ENCODE results near the gene CAP2. TPM values are rescaled to one million over a fixed set of nuclear protein-coding genes. Genes with fewer than 3 reads are reported as not detected.

Gene CAP2
- total and polyA plus RNA-seq, 2 experiments from 2014 or later = 6.7 to 9.1 TPM

DNA sequence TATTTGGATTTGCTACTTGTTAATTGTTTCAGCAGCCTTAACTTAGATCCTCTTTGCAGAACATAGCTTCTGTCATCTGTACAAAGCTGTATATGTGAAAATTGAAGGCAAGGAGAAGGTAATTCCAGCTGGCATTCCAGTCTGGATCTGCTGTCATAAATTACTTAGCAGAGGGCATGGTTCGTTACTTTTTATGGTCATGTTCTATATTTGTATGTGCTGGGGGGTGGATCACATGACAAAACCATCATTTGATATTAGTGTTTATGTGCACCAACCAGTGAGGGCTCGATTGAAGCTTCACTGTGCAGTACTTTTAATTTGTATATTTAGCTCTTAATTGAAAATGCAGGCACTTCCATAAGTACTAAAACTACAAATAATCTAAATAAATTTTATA is 80.2 kb downstream of the CAP2 start:
- H3K4me2 ChIP-seq = no peak overlapping the region
- no peaks in the 10 kb centered on the region for H3K4me1 ChIP-seq (ENCODE audit: insufficient read depth)
- no peak overlapping the region for H3K27ac Mint-ChIP-seq
- H3K4me3 Mint-ChIP-seq = no peak overlapping the region
- H3K4me1 Mint-ChIP-seq = no peaks in the 10 kb centered on the region
- no peak for ATAC-seq
- no peaks in the 10 kb centered on the region for H3K27me3 Mint-ChIP-seq (ENCODE audit: insufficient read depth, low read depth, poor library complexity)
- no peak overlapping the region for H3K4me3 ChIP-seq
- H3K27ac ChIP-seq (ENCODE audit: low read depth) = no peak overlapping the region
- H3K36me3 Mint-ChIP-seq (ENCODE audit: low read depth) = no peaks in the 10 kb centered on the region
- no peaks in the 10 kb centered on the region for H3K79me2 ChIP-seq (replicated peaks; ENCODE audit: insufficient read depth)
- H4K20me1 ChIP-seq (replicated peaks; ENCODE audit: insufficient read depth) = no peaks in the 10 kb centered on the region
- no peak for DNase-seq (ENCODE audit: low spot score)
- H3K9me3 Mint-ChIP-seq = no peaks in the 10 kb centered on the region
- H3K9me2 ChIP-seq (ENCODE audit: insufficient read depth) = no peaks in the 10 kb centered on the region
- H3K36me3 ChIP-seq (ENCODE audit: insufficient read depth) = no peaks in the 10 kb centered on the region
- TF ChIP-seq NANOG (IDR thresholded peaks at IDR 0.05; ENCODE audit: borderline replicate concordance) (no peak), CREB1 (CRISPR knock-in tag; IDR thresholded peaks at IDR 0.05; ENCODE audit: low read depth) (no peak), EZH2 (IDR thresholded peaks at IDR 0.05; ENCODE audit: low read depth, unreplicated experiment) (no peak), POLR2AphosphoS5 (IDR thresholded peaks at IDR 0.05; ENCODE audit: low read depth) (no peak), STAT1 (IDR thresholded peaks at IDR 0.05; ENCODE audit: unreplicated experiment) (no peak), ETS1 (IDR thresholded peaks at IDR 0.05) (no peak), JUNB (IDR thresholded peaks at IDR 0.05; ENCODE audit: unreplicated experiment) (no peak), EZH2phosphoT487 (IDR thresholded peaks at IDR 0.05; ENCODE audit: unreplicated experiment) (no peak), ZNF331 (CRISPR knock-in tag; IDR thresholded peaks at IDR 0.05; ENCODE audit: low read depth) (no peak), ZNF114 (CRISPR knock-in tag; IDR thresholded peaks at IDR 0.05) (no peak), CTCF (conservative IDR thresholded peaks at IDR 0.05; ENCODE audit: low read depth in 2 of 2) (no peak)
- TF ChIP-seq, protein P1, sequence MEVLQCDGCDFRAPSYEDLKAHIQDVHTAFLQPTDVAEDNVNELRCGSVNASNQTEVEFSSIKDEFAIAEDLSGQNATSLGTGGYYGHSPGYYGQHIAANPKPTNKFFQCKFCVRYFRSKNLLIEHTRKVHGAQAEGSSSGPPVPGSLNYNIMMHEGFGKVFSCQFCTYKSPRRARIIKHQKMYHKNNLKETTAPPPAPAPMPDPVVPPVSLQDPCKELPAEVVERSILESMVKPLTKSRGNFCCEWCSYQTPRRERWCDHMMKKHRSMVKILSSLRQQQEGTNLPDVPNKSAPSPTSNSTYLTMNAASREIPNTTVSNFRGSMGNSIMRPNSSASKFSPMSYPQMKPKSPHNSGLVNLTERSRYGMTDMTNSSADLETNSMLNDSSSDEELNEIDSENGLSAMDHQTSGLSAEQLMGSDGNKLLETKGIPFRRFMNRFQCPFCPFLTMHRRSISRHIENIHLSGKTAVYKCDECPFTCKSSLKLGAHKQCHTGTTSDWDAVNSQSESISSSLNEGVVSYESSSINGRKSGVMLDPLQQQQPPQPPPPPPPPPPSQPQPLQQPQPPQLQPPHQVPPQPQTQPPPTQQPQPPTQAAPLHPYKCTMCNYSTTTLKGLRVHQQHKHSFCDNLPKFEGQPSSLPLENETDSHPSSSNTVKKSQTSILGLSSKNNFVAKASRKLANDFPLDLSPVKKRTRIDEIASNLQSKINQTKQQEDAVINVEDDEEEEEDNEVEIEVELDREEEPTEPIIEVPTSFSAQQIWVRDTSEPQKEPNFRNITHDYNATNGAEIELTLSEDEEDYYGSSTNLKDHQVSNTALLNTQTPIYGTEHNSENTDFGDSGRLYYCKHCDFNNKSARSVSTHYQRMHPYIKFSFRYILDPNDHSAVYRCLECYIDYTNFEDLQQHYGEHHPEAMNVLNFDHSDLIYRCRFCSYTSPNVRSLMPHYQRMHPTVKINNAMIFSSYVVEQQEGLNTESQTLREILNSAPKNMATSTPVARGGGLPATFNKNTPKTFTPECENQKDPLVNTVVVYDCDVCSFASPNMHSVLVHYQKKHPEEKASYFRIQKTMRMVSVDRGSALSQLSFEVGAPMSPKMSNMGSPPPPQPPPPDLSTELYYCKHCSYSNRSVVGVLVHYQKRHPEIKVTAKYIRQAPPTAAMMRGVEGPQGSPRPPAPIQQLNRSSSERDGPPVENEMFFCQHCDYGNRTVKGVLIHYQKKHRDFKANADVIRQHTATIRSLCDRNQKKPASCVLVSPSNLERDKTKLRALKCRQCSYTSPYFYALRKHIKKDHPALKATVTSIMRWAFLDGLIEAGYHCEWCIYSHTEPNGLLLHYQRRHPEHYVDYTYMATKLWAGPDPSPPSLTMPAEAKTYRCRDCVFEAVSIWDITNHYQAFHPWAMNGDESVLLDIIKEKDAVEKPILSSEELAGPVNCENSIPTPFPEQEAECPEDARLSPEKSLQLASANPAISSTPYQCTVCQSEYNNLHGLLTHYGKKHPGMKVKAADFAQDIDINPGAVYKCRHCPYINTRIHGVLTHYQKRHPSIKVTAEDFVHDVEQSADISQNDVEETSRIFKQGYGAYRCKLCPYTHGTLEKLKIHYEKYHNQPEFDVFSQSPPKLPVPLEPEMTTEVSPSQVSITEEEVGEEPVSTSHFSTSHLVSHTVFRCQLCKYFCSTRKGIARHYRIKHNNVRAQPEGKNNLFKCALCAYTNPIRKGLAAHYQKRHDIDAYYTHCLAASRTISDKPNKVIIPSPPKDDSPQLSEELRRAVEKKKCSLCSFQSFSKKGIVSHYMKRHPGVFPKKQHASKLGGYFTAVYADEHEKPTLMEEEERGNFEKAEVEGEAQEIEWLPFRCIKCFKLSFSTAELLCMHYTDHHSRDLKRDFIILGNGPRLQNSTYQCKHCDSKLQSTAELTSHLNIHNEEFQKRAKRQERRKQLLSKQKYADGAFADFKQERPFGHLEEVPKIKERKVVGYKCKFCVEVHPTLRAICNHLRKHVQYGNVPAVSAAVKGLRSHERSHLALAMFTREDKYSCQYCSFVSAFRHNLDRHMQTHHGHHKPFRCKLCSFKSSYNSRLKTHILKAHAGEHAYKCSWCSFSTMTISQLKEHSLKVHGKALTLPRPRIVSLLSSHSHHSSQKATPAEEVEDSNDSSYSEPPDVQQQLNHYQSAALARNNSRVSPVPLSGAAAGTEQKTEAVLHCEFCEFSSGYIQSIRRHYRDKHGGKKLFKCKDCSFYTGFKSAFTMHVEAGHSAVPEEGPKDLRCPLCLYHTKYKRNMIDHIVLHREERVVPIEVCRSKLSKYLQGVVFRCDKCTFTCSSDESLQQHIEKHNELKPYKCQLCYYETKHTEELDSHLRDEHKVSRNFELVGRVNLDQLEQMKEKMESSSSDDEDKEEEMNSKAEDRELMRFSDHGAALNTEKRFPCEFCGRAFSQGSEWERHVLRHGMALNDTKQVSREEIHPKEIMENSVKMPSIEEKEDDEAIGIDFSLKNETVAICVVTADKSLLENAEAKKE (CRISPR knock-in tag; IDR thresholded peaks at IDR 0.05) = no peak
- TF ChIP-seq, protein P2, sequence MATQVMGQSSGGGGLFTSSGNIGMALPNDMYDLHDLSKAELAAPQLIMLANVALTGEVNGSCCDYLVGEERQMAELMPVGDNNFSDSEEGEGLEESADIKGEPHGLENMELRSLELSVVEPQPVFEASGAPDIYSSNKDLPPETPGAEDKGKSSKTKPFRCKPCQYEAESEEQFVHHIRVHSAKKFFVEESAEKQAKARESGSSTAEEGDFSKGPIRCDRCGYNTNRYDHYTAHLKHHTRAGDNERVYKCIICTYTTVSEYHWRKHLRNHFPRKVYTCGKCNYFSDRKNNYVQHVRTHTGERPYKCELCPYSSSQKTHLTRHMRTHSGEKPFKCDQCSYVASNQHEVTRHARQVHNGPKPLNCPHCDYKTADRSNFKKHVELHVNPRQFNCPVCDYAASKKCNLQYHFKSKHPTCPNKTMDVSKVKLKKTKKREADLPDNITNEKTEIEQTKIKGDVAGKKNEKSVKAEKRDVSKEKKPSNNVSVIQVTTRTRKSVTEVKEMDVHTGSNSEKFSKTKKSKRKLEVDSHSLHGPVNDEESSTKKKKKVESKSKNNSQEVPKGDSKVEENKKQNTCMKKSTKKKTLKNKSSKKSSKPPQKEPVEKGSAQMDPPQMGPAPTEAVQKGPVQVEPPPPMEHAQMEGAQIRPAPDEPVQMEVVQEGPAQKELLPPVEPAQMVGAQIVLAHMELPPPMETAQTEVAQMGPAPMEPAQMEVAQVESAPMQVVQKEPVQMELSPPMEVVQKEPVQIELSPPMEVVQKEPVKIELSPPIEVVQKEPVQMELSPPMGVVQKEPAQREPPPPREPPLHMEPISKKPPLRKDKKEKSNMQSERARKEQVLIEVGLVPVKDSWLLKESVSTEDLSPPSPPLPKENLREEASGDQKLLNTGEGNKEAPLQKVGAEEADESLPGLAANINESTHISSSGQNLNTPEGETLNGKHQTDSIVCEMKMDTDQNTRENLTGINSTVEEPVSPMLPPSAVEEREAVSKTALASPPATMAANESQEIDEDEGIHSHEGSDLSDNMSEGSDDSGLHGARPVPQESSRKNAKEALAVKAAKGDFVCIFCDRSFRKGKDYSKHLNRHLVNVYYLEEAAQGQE (IDR thresholded peaks at IDR 0.05; ENCODE audit: unreplicated experiment) = no peak
- H3K27me3 ChIP-seq (ENCODE audit: insufficient read depth) = no peaks in the 10 kb centered on the region
- no peaks in the 10 kb centered on the region for H3F3A ChIP-seq (replicated peaks; ENCODE audit: low read depth)
- H2AFZ ChIP-seq = no peak overlapping the region

Measured in GM23338 (cell line).